GM12878 (cell line): ENCODE results near the gene GFOD2. TPM values are rescaled to one million over a fixed set of nuclear protein-coding genes. Genes with fewer than 3 reads are reported as not detected.

Experiments
- ATF2 ChIP-seq: IDR thresholded peaks from 2 replicates; pipeline ENCODE4 v1.6.1; 2012; ENCODE audit warnings: low read length, inconsistent platforms
- ATF7 ChIP-seq: fragments of 450-650 bp; IDR thresholded peaks from 2 replicates; pipeline ENCODE4 v1.6.1; 2016; ENCODE audit warnings: low read depth, mild to moderate bottlenecking
- CHD2 ChIP-seq: IDR thresholded peaks from 2 replicates; pipeline ENCODE4 v1.6.1; 2011; ENCODE audit warnings: low read depth, low read length, improper control_type of control experiment, borderline replicate concordance
- CHD4 ChIP-seq: fragments of 200-600 bp; sonication (generic); IDR thresholded peaks from 2 replicates; pipeline ENCODE4 v1.6.1; 2016; ENCODE audit warnings: mild to moderate bottlenecking
- CREB1 ChIP-seq: IDR thresholded peaks from 2 replicates; pipeline ENCODE4 v1.6.1; 2012; ENCODE audit warnings: low read depth, mild to moderate bottlenecking, inconsistent platforms
- CREM ChIP-seq: IDR thresholded peaks from 2 replicates; pipeline ENCODE4 v1.6.1; 2014; ENCODE audit warnings: antibody characterized with exemption, low read depth
- DPF2 ChIP-seq: fragments of 450-650 bp; IDR thresholded peaks from 2 replicates; pipeline ENCODE4 v1.6.1; 2017; ENCODE audit warnings: mild to moderate bottlenecking
- ETV6 ChIP-seq, 2 experiments: fragments of 450-650 bp in 1 of 2; IDR thresholded peaks in 1 of 2; conservative IDR thresholded peaks in 1 of 2; 2 replicates each; pipeline ENCODE4 v1.6.1; 2014; ENCODE audit warnings: antibody characterized with exemption in 1 of 2, borderline replicate concordance in 1 of 2, low read depth in 1 of 2, mild to moderate bottlenecking in 1 of 2, moderate library complexity in 1 of 2
- MEF2B ChIP-seq: fragments of 450-650 bp; IDR thresholded peaks from 2 replicates; pipeline ENCODE4 v1.6.1; 2018; ENCODE audit warnings: mild to moderate bottlenecking, moderate library complexity; ENCODE audit not compliant: partially characterized antibody, poor library complexity, severe bottlenecking
- NRF1 ChIP-seq: conservative IDR thresholded peaks from 2 replicates; pipeline ENCODE4 v1.6.1; 2011; ENCODE audit warnings: mild to moderate bottlenecking, low read depth, low read length, improper control_type of control experiment
- PAX5 ChIP-seq: IDR thresholded peaks from 2 replicates; pipeline ENCODE4 v1.6.1; 2011; ENCODE audit warnings: low read depth, low read length, borderline replicate concordance
- PBX3 ChIP-seq: IDR thresholded peaks from 2 replicates; pipeline ENCODE4 v1.6.1; 2011; ENCODE audit warnings: mild to moderate bottlenecking, low read depth, low read length, moderate library complexity; ENCODE audit not compliant: insufficient replicate concordance
- POLR2A ChIP-seq: IDR thresholded peaks from 2 replicates; pipeline ENCODE4 v1.6.1; 2011; ENCODE audit warnings: low read depth, mild to moderate bottlenecking, low read length
- RAD21 ChIP-seq: IDR thresholded peaks from 2 replicates; pipeline ENCODE4 v1.6.1; 2011; ENCODE audit warnings: mild to moderate bottlenecking, low read depth, low read length, moderate library complexity; ENCODE audit not compliant: insufficient read depth
- RB1 ChIP-seq: fragments of 450-650 bp; formaldehyde crosslinking; IDR thresholded peaks from 2 replicates; pipeline ENCODE4 v1.6.1; 2017; ENCODE audit warnings: mild to moderate bottlenecking, borderline replicate concordance
- RCOR1 ChIP-seq: conservative IDR thresholded peaks from 2 replicates; pipeline ENCODE4 v1.6.1; 2012; ENCODE audit warnings: low read depth, low read length, improper control_type of control experiment
- SPI1 ChIP-seq: IDR thresholded peaks from 2 replicates; pipeline ENCODE4 v1.6.1; 2011; ENCODE audit warnings: low read depth, mild to moderate bottlenecking, low read length, moderate library complexity, borderline replicate concordance; ENCODE audit not compliant: insufficient read depth
- SREBF1 ChIP-seq: IDR thresholded peaks from 2 replicates; pipeline ENCODE4 v1.6.1; 2012; ENCODE audit warnings: mild to moderate bottlenecking, low read length
- TAF1 ChIP-seq: IDR thresholded peaks from 2 replicates; pipeline ENCODE4 v1.6.1; 2011; ENCODE audit warnings: mild to moderate bottlenecking, low read depth, low read length, borderline replicate concordance
- TARDBP ChIP-seq: IDR thresholded peaks from 2 replicates; pipeline ENCODE4 v1.6.1; 2016; ENCODE audit warnings: borderline replicate concordance
- polyA plus RNA-seq, 11 experiments: library from polyadenylated mRNA; depleted of rRNA in 4 of 11; unstranded in 6 of 11; stranded (reverse) in 5 of 11; fragments of >200 nt; fragmentation: Nextera tagmentation in 4 of 11; fragmentation: Illumina TruSeq in 1 of 11; extraction: Ambion mirVana in 4 of 11; extraction: Trizol in 1 of 11; gene quantifications; 1 replicate in 1 of 11; 2 replicates in 10 of 11; pipeline versions ENCODE4 v1.2.1 to v1.2.3, GENCODE V29; 2011 to 2016; ENCODE audit warnings: inconsistent platforms in 2 of 11, missing spikeins in 2 of 11, low read depth in 1 of 11
- total RNA-seq, 4 experiments: library from RNA; depleted of rRNA in 3 of 4; stranded (reverse); fragments of >200 nt in 3 of 4; fragmentation: Illumina TruSeq in 1 of 4; extraction: Trizol in 1 of 4; gene quantifications; 2 replicates each; pipeline versions ENCODE4 v1.2.1 to v1.2.3, GENCODE V29; 2013 to 2021
- TF ChIP-seq, protein P1 (sequence below): IDR thresholded peaks from 2 replicates; pipeline ENCODE4 v1.6.1; 2012; ENCODE audit warnings: low read depth, low read length, improper control_type of control experiment
- TF ChIP-seq, protein P2 (sequence below): fragments of 450-650 bp; IDR thresholded peaks from 2 replicates; pipeline ENCODE4 v1.6.1; 2017; ENCODE audit warnings: mild to moderate bottlenecking
- TF ChIP-seq, protein P3 (sequence below): fragments of 450-650 bp; conservative IDR thresholded peaks from 2 replicates; pipeline ENCODE4 v1.6.1; 2017; ENCODE audit warnings: mild to moderate bottlenecking, moderate library complexity

The GFOD2 gene
- total and polyA plus RNA-seq, 10 of the 15 experiments (the other 5 are each of a cell fraction or from before 2014, with no cell fraction given): 2.0 to 15.9 (median 12.0) TPM

GRCh38 chr16:67719048-67719777 is at the start of gene GFOD2 (continued):
- TF ChIP-seq PBX3 (no peak), RB1 (peak; percentile 40; the same call in 1 of the 2 replicates), TARDBP (0 out of 2 replicates have a peak, but pooled peaks have one; percentile 41), CREB1 (0 out of 2 replicates have a peak, but pooled peaks have one; percentile 16), DPF2 (no peak; the same call in 1 of the 2 replicates), ATF2 (no peak), CHD2 (peak; percentile 46; the same call in 1 of the 2 replicates), RAD21 (no peak), CHD4 (no peak), ATF7 (no peak), PAX5 (peak; percentile 58; the same call in 1 of the 2 replicates), MEF2B (no peak), POLR2A (peak; percentile 95), ETV6 (conservative IDR thresholded peaks at IDR 0.05 in 1 of 2, IDR thresholded peaks at IDR 0.05 in 1 of 2; ENCODE audit: borderline replicate concordance in 1 of 2, low read depth in 1 of 2) (peak in 1 of 2 experiments; percentile 64; a peak in 1 of 4 replicates), RCOR1 (0 out of 2 replicates have a peak, but pooled peaks have one; percentile 42), CREM (0 out of 2 replicates have a peak, but pooled peaks have one; percentile 9), NRF1 (peak; percentile 95), SPI1 (no peak; the same call in 1 of the 2 replicates), TAF1 (peak; percentile 89), SREBF1 (no peak)
- TF ChIP-seq, protein P1, sequence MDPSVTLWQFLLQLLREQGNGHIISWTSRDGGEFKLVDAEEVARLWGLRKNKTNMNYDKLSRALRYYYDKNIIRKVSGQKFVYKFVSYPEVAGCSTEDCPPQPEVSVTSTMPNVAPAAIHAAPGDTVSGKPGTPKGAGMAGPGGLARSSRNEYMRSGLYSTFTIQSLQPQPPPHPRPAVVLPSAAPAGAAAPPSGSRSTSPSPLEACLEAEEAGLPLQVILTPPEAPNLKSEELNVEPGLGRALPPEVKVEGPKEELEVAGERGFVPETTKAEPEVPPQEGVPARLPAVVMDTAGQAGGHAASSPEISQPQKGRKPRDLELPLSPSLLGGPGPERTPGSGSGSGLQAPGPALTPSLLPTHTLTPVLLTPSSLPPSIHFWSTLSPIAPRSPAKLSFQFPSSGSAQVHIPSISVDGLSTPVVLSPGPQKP: peak; percentile 69; the same call in 1 of the 2 replicates
- TF ChIP-seq, protein P2, sequence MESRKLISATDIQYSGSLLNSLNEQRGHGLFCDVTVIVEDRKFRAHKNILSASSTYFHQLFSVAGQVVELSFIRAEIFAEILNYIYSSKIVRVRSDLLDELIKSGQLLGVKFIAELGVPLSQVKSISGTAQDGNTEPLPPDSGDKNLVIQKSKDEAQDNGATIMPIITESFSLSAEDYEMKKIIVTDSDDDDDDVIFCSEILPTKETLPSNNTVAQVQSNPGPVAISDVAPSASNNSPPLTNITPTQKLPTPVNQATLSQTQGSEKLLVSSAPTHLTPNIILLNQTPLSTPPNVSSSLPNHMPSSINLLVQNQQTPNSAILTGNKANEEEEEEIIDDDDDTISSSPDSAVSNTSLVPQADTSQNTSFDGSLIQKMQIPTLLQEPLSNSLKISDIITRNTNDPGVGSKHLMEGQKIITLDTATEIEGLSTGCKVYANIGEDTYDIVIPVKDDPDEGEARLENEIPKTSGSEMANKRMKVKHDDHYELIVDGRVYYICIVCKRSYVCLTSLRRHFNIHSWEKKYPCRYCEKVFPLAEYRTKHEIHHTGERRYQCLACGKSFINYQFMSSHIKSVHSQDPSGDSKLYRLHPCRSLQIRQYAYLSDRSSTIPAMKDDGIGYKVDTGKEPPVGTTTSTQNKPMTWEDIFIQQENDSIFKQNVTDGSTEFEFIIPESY: no peak
- TF ChIP-seq, protein P3, sequence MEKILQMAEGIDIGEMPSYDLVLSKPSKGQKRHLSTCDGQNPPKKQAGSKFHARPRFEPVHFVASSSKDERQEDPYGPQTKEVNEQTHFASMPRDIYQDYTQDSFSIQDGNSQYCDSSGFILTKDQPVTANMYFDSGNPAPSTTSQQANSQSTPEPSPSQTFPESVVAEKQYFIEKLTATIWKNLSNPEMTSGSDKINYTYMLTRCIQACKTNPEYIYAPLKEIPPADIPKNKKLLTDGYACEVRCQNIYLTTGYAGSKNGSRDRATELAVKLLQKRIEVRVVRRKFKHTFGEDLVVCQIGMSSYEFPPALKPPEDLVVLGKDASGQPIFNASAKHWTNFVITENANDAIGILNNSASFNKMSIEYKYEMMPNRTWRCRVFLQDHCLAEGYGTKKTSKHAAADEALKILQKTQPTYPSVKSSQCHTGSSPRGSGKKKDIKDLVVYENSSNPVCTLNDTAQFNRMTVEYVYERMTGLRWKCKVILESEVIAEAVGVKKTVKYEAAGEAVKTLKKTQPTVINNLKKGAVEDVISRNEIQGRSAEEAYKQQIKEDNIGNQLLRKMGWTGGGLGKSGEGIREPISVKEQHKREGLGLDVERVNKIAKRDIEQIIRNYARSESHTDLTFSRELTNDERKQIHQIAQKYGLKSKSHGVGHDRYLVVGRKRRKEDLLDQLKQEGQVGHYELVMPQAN: peak; percentile 84
